EL (cell line): ENCODE measurements around the gene TSHZ2.
A peak's percentile ranks its signal among the peaks of the same experiment; 100 is the strongest.

Experiments used
- DNase-seq: peaks from one replicate; pipeline ENCODE4 v3.0.0-alpha.2; 2016

The TSHZ2 gene

DNA sequence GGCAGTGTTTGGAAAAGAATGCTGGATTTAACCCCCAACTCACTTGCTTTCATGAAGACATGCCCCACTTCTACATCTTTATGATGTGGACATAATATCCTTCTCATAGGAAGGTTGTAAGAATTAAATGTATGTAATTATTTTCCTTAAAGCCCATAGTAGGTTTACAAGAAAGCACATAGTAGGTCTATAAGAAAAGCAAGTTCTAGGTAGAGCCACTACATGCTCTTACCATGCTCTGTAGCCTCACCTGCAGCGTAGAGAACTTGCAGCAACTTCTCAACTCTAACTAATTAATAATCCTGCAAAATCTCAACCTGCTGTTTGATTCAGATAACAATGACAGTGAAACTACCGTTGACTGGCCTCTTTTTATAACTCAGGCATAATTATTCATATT is 288.4 kb downstream of the TSHZ2 start:
- no peak for DNase-seq

DNA sequence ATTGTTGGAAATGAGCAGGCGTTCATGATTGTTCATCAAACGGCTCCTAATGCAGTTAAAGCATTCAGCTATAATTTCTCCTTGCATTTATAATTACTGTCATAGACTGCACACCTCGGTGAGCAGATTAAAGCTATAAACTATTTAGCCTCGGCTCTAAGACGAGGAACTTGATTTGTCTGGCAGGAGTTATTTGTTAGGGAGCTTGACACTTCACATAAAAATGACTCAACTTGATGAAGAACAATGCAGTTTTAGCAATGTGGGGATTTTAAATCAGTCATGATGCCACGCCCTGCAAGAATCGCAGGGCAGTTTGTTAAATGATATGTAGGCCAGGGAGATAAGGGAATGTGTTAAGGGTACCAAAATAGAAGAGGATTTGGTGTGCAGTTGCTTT is 290.2 kb downstream of the TSHZ2 start:
- no peak for DNase-seq

GRCh38 chr20:53263554-53264438 is 291.6 kb downstream of the TSHZ2 start:
- no peak for DNase-seq

DNA sequence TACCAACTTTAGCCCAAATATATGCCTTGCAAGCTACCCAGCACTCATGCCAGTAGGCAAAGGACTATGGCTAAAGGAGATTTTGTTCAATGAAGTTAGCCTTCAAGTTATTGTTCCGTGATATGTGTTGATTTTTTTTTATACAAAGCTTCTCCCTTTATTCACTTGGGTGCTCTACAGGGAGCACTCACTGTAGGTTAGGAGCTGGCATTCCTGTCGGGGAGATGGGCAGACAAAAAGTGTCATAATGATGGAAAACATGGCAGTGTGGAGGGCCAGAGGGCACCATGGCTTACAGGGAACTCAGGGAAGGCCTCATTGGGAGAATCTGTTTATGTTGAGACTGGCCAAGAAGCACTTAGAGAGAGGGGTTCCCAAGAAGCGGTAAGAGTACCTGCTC is 292.4 kb downstream of the TSHZ2 start:
- DNase-seq, result no peak

- no peak for DNase-seq
Observed at GRCh38 chr20:53265304-53265875, 293.2 kb downstream of the TSHZ2 start.

DNA sequence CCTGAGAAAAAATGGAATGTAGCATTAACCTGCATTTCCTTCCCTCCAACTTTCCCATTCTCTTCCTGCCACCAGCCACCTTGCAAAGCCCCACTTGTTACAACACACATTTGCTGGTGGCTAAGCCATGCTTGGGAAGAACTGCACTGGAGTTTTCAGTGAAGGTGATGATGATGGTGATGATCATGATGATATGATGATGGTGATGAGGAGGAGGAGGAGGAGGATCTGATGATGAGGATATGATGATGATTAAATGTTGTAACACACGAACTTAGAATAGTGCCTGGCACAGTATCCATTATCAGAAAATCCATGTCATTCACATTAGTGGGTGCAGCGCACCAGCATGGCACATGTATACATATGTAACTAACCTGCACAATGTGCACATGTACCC is 297.2 kb downstream of the TSHZ2 start:
- DNase-seq, result no peak

DNA sequence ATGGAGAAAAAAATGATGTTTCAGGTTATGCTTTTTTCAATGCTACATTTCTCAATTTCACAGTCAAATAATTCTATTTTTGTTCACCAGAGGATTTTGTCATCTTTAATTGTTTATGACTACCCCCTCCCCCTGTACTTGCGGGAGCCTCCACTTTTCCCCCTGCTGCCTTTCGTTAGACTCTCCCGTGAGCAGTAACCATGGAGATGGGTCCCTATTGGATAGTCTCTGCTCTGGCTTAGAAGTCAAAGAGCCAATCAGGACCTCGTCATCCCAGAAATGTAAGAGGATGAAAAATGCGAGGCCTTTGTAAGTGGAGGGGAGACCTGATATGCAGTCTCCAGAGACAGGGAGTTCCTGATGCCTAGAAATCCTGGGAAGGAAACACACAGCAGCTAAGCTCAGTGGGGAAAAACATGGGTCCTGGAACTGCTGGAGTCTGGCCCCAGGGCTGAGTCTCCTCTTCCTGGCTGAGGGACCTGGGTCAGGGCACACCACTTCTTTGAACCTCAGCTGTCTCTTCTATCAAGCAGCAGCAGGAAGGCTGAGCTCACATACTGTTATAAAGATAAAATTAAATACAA is 298.7 kb downstream of the TSHZ2 start:
- no peak for DNase-seq

GRCh38 chr20:53274365-53274764 is 302.2 kb downstream of the TSHZ2 start:
- no peak for DNase-seq

- no peak for DNase-seq
Observed at GRCh38 chr20:53274807-53275206, 302.6 kb downstream of the TSHZ2 start.

- DNase-seq, result no peak
Observed at GRCh38 chr20:53276143-53276542, 304.0 kb downstream of the TSHZ2 start.

- DNase-seq, result no peak
Observed at GRCh38 chr20:53278555-53278954, 306.4 kb downstream of the TSHZ2 start.

- no peak for DNase-seq
Observed at GRCh38 chr20:53279735-53280134, 307.6 kb downstream of the TSHZ2 start.

DNA sequence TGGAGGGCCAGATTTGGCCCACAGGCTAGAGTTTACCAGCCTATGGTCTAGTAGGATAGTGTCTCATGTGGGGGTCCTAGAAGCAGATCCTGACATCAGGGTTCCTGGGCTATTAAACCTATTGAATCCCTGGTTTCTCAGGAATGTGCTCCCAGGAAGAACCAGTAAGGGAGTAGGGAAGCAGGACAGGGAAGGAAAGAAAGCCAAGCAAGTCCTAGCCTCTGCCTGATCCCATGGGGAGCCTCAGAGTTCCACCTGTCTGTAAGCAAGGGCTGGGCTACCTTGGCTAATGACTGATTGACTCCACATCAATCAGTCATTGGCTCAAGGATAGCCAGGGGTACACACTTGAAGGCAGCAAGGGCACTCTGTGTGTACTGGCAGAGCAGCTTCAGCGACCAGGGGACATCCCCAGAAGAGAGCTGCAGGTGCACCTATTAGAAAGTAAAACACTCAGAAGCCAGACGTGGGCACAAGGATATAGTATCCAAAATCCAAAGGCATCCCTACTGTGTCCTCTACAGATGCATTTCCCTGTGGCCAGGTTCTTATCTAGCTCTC is 309.5 kb downstream of the TSHZ2 start:
- no peak for DNase-seq

DNA sequence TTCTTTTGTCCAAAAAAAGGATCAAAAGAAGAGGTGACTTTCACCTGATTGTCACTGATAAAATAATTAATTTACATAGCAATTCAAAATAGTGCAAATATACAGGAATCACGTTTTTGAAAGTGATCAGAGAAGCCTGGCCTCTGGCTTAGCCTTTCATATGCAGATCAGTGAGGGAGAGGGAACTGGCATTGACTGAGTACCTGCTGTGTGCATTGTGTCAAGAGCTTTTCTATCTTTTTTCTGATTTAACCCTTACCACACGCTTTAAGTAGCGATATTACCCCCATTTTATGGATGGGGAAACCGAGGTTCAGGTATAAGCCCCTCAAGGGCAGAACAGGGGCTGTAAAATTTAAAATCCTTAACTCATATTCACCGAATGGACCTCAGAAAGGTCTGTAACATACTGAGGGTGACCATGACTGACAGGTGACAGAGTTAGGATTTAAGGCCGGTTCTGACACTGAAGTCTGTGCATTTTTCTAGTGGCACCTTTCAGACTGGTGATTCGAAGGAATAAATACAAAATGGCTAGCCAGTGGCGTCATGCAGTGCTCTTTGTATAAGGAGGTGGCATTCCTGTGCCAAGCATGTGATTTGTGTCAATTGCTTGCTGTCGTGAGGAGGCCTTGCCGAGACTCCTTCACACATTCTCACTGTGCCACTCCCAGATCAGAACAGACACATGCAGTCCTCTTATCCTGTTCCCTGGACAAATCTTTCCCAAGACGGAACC is 310.2 kb downstream of the TSHZ2 start:
- no peak for DNase-seq

DNA sequence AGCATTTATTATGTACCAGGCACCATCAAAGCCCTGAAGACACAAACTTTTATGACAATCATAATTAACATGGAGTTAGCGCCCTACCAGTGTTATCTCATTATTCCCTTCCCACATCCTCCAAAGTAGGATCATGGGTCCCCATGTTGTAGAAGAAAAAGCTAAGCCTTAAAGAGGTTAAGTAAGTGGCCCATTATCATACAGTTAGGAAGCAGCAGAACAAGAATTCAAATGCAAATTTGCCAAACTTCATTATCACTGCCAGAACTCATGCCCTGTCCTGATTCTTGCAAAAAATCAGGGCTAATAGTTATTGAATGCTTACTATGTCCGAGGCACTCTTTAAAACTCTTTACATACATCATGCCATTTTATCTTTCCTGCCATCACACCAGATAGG is 310.9 kb downstream of the TSHZ2 start:
- DNase-seq, result no peak

DNA sequence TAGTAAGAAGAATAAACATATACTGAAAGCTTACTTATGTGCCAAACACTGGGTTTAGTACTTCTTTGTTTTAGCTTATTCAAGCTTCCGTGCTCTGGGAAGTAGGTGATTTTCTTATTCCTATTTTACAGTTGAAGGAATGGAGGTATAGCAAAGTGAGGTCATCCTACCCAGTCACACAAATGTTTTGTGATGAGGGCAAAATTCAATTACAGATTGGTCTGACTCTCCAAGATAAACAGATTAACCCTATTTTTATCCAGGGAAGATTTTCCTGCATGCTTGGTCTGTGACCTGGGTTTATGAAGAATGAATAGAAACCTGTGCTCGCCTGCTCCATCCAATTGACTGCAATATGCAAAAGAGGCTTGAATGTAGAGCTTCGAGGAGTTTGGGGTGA is 311.4 kb downstream of the TSHZ2 start:
- DNase-seq, result no peak

DNA sequence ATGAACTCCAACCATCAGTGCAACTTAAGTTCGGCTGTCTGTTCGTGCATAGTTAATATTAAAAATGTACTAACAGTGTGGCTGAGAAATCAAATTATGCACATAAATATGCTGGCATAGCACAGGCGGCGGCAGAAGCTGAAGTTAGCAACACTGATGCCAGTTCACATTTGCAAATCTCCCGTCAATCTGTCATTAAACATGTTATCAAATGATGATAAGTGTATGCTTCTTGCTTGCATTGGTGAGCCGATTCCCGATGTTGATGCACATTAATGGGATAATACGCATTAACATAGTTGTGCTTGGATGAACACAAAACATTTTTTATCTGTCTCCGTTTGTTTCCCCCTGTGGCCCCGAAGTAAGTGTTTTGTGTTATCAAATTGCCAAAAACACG is 312.1 kb downstream of the TSHZ2 start:
- no peak for DNase-seq

DNA sequence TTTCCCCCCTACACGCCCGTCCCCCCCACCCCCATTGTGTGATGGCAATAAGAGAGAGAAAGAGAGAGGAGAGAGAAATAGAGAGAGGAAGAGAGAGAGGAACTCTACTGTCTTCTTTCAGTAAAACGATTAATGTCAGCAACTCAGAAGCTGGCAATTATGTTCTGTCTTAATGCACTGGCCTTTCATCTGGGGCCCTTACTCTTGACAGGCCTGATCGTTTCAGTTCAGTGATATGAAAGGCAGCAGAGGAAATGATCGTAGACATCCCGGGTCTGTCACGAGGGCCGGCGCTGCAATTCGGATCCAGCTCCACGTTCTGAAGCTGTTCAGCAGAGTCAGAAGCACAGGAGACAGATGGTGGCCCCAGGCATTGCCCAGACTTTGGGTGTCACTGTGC is 312.5 kb downstream of the TSHZ2 start:
- no peak for DNase-seq

GRCh38 chr20:53287357-53288042 is 315.3 kb downstream of the TSHZ2 start:
- no peak for DNase-seq

DNA sequence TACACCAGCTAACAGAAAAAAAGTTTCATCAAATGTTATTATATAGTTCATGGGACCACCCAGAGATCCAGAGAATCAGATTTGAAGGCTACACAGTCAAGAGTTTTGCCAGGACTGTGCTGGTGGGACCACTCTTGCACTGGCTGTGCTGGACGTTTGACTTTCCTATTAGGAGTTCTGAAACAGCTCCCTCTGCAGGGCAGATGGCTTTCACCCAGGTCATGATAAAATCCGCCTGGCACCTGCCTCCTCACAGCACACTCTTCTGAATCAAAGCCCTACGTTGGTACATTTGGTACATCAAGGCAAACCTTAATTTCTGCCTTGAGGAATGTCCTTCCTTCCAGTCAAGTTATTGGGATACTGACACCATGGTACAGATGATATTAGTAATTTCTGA is 319.4 kb downstream of the TSHZ2 start:
- peak; percentile 3 for DNase-seq

DNA sequence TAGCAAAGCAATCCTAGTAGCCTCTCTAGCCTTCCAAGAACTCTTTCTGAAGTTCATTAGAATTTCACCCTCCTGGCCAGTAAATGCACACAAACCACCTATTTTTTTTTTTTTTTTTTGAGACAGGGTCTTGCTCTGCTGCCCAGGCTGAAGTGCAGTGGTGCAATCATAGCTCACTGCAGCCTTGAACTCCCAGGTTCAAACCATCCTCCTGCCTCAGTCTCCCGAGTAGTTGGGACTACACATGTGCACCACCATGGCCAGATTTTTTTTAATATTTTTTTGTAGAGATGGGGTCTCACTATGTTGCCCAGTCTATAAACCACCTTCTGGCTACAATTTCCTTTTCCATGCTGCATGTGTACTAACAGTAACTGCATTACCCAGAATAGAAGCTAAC is 320.2 kb downstream of the TSHZ2 start:
- DNase-seq, result no peak

- DNase-seq, result no peak
Observed at GRCh38 chr20:53294804-53295203, 322.6 kb downstream of the TSHZ2 start.

GRCh38 chr20:53296025-53296424 is 323.9 kb downstream of the TSHZ2 start:
- no peak for DNase-seq
